PFSK-1 (cell line): ENCODE data around the gene DIPK1C.

Experiments
- FOXP2 ChIP-seq: optimal IDR thresholded peaks from 2 replicates; pipeline ENCODE3; 2011; ENCODE audit warnings: borderline replicate concordance, control low read depth, inconsistent platforms; ENCODE audit not compliant: insufficient read depth; ENCODE audit errors: extremely low read length, extremely low read depth
- POLR2AphosphoS5 ChIP-seq: IDR thresholded peaks from 2 replicates; pipeline ENCODE4 v1.6.1; 2012; ENCODE audit warnings: low read depth, mild to moderate bottlenecking, control low read depth, low read length, moderate library complexity
- REST ChIP-seq, 2 experiments: IDR thresholded peaks; 2 replicates each; pipeline versions ENCODE4 v1.6.1 to v1.8.0; 2011 to 2012; ENCODE audit warnings: low read depth in 2 of 2, low read length in 2 of 2, control low read depth in 1 of 2, inconsistent platforms in 1 of 2, mild to moderate bottlenecking in 1 of 2, moderate library complexity in 1 of 2; ENCODE audit not compliant: insufficient read depth in 1 of 2
- SIN3A ChIP-seq: IDR thresholded peaks from 2 replicates; pipeline ENCODE4 v1.6.1; 2012; ENCODE audit warnings: mild to moderate bottlenecking, low read length, moderate library complexity, borderline replicate concordance; ENCODE audit not compliant: insufficient read depth
- TAF1 ChIP-seq: IDR thresholded peaks from 2 replicates; pipeline ENCODE4 v1.6.1; 2012; ENCODE audit warnings: low read length, control low read depth, borderline replicate concordance; ENCODE audit not compliant: insufficient read depth

Gene DIPK1C

GRCh38 chr18:74453016-74453566, 4.0 kb downstream of the DIPK1C start:
- no peak for TF ChIP-seq SIN3A
- no peak for TF ChIP-seq TAF1
- no peak for TF ChIP-seq POLR2AphosphoS5
- no peak for TF ChIP-seq REST (IDR thresholded peaks at IDR 0.05; ENCODE audit: insufficient read depth in 1 of 2, low read depth in 2 of 2, low read length in 2 of 2)

GRCh38 chr18:74451148-74451547, 6.0 kb downstream of the DIPK1C start:
- TF ChIP-seq REST (IDR thresholded peaks at IDR 0.05; ENCODE audit: insufficient read depth in 1 of 2, low read depth in 2 of 2, low read length in 2 of 2) (no peak), POLR2AphosphoS5 (no peak), SIN3A (no peak), FOXP2 (no peak), TAF1 (no peak)

- TF ChIP-seq SIN3A (no peak), REST (IDR thresholded peaks at IDR 0.05; ENCODE audit: insufficient read depth in 1 of 2, low read depth in 2 of 2, low read length in 2 of 2) (no peak), POLR2AphosphoS5 (no peak), TAF1 (no peak), FOXP2 (no peak)
Observed at GRCh38 chr18:74450626-74451025, 6.5 kb downstream of the DIPK1C start.

- no peak for TF ChIP-seq TAF1
- TF ChIP-seq FOXP2 = no peak
- TF ChIP-seq REST (IDR thresholded peaks at IDR 0.05; ENCODE audit: insufficient read depth in 1 of 2, low read depth in 2 of 2, low read length in 2 of 2) = no peak
- no peak for TF ChIP-seq POLR2AphosphoS5
- TF ChIP-seq SIN3A = no peak
Observed at GRCh38 chr18:74447404-74448152, 9.5 kb downstream of the DIPK1C start.
